Anterior cingulate cortex (tissue), 58 donors: ENCODE results near the gene HSPA1A.
"Not testable (repeated sequence)": the region's sequence is repeated elsewhere in the genome, so short reads cannot be mapped to it uniquely, and the experiment has no call there.

Experiments
- DNase-seq, 58 donors: peaks; one replicate each; lab custom pipeline; 2025; lab: John Stamatoyannopoulos, UW

The HSPA1A gene

GRCh38 chr6:31830886-31831335, 15.6 kb downstream of the HSPA1A start:
- peak in 4 of 58 donors; percentile 20 to 57 (median 42) for DNase-seq

GRCh38 chr6:31831350-31832215, 16.2 kb downstream of the HSPA1A start:
- DNase-seq = peak in 6 of 58 donors; percentile 9 to 37 (median 27)

DNA sequence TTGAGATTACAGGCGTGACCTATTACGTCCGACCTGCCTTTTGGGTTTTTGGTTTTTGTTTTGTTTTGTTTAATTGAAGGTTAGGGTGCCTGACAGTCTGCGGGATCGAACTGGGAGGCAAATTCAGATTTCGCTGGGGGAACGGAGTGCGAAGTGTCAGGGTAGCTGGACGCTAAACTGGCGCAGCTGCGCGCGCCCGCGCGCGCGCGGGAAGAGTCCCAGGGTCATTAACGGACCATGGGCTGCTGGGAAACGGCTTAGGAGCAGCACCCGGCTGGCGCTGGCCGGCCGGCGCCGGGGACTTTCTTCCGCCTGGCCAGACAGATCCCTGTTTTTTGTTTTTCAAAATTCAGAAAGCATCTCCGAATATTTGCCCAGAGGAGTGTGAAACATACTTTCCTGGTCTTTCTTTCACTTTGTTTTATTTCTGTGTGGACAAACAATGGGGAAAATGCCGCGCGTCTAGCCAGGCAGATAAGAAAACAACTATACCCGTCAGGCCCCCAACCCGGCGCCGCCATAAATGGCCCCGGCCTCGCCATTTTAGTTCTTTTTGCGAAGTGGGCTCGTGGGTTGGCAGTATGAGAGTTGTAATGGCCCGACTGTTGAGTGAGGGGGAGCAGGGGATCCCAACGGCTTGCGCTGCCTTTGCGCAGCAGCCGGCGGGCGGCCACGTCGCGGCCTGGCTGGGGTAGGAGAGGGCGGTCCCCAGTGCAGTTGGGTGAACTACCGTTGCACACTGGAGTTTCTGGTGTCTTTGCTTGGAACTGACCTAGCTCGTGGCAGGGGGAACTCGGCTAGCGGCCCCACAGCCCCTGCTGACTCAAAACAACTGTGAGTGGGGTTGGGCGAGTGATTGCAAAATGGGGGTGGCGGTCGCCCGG, 19.3 kb downstream of the HSPA1A start:
- DNase-seq = peak; percentile 37 to 94 (median 82)

GRCh38 chr6:31836047-31836473, 20.7 kb downstream of the HSPA1A start:
- no peak for DNase-seq

- DNase-seq = no peak
Measured at GRCh38 chr6:31836474-31837368, 21.4 kb downstream of the HSPA1A start.

GRCh38 chr6:31837369-31838113, 22.2 kb downstream of the HSPA1A start:
- no peak for DNase-seq

DNA sequence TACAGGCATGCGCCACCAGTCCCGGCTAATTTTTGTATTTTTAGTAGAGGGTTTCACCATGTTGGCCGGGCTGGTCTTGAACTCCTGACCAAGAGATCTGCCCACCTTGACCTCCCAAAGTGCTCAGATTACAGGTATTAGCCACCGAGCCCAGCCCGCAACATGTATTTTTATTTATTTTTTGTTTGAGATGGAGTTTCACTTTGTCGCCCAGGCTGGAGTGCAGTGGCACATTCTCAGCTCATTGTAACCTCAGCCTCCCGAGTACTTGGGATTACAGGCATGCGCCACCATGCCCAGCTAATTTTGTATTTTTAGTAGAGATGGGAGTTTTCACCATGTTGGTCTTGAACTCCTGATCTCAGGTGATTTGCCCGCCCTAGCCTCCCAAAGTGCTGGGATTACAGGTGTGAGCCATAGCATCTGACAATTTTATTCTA, 22.8 kb downstream of the HSPA1A start:
- not testable (repeated sequence) for DNase-seq

- DNase-seq = no peak
Measured at GRCh38 chr6:31838968-31839367, 23.6 kb downstream of the HSPA1A start.

DNA sequence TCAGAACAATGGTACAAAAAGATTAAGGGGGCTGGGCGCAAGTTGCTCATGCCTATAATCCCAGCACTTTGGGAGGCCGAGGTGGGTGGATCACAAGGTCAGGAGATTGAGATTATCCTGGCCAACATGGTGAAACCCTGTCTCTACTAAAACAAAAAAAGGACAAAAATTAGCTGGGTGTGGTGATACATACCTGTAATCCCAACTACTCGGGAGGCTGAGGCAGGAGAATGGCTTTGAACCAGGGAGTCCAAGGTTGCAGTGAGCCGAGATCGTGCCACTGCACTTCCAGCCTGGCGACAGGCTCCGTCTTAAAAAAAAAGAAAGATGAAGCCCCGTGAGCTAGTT, 24.4 kb downstream of the HSPA1A start:
- DNase-seq = not testable (repeated sequence)

DNA sequence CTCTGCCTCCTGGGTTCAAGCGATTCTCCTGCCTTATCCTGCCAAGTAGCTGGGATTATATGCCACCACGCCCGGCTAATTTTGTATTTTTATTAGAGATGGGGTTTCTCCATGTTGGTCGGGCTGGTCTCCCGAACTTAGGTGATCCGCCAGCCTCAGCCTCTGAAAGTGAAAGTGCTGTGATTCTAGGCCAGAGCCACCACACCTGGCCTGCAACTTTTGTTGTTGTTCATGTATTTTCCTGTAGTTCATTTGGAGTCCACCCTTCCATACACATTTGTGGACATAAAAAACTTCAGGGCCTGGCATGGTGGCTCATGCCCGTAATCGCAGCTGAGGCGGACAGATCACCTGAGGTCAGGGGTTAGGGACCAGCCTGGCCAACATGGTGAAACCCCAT, 26.7 kb downstream of the HSPA1A start:
- DNase-seq = no peak

- DNase-seq = no peak
Measured at GRCh38 chr6:31844507-31844906, 29.2 kb downstream of the HSPA1A start.

DNA sequence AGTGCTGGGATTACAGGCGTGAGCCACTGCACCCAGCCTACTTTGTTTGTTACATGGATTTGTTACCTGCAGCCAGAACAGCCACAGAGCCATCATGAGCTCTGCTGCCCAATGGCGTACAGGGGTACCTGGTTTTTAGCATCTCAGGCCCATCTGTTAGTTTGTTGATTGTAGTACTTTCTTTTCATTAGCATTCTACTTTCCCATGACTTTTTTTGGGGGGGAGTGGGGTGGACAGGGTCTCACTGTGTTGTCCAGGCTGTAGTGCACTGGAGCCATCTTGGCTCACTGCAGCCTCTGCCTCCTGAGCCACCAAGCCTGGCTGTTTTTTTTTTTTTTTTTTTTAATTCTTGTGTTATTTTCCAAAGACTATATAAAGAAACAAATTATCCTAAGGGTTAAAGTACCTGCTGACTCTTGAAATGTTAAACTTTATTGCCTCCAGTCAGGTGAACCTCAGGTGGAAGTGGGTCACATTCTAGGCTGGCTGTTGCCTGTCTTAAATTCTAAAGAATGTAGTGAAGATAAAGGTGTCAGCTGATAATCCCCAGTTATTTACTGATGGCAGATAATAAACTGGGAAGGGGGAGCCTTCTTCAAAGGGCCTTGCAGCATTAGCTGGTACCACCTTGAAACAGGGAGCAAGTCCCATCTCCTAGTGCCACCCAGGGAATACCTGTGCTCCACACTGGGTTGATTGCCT, 32.1 kb downstream of the HSPA1A start:
- DNase-seq = no peak

DNA sequence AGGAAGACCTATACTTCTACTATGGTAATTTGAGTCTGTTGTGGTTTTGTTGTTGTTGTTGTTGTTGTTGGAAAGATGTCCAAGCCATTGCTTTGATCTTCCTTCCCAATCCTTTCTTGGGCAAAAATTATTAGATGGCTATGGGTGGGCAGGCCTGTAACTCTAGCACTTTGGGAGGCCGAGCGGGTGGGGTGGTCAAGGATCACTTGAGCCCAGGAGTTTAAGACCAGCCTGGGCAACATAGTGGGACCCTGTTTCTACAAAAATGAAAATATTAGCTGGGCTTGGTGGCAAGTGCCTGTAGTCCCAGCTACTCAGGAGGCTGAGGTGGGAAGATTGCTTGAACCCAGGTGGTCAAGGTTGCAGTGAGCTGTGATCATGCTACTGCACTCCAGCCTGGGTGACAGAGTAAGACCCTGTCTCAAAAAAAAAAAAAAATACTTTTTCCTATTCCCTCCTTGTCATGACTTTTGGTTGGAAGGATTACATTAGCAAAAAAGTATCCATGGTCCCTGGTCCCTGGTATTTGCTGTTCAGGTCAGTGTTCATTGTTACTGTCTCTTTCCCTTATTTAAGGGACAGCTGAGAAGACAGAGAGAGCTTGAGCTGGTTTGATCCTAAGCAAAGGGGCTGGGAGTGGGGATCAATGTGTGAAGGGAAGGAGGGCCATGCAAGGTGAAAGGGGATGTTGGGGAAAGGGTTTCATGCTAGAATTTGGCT, 35.6 kb downstream of the HSPA1A start:
- DNase-seq = no peak

DNA sequence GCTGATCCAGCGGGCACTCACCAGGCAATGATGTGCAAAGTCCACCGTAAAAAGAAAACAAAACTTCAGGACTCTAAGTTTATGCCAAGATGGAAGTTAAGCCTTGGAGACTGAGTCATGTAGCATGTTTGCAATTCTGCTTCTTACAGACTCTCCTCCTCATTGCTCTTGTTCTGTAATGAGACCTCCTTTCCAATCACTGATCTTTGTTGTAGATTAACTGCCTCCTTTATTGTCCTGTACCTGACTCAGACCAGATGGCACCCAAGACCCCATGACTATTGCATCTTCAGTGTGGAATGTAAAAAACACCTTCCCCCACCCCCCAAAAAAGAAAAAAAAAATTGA, 36.1 kb downstream of the HSPA1A start:
- no peak for DNase-seq

GRCh38 chr6:31851980-31852718, 36.8 kb downstream of the HSPA1A start:
- not testable (repeated sequence) for DNase-seq

DNA sequence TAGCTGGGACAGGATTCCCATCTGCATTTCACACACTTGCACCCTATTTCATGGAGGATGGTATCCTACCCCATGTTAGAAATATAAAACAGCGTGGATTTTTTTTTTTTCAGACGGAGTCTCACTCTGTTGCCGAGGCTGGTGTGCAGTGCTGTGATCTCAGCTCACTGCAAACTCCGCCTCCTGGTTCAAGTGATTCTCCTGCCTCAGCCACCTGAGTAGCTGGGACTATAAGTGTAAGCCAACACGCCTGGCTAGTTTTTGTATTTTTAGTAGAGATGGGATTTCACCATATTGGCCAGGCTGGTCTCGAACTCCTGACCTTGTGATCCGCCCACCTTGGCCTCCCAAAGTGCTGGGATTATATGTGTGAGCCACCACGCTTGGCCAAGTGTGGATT, 42.4 kb downstream of the HSPA1A start:
- DNase-seq = not testable (repeated sequence)

- DNase-seq = no peak
Measured at GRCh38 chr6:31858707-31859106, 43.4 kb downstream of the HSPA1A start.

DNA sequence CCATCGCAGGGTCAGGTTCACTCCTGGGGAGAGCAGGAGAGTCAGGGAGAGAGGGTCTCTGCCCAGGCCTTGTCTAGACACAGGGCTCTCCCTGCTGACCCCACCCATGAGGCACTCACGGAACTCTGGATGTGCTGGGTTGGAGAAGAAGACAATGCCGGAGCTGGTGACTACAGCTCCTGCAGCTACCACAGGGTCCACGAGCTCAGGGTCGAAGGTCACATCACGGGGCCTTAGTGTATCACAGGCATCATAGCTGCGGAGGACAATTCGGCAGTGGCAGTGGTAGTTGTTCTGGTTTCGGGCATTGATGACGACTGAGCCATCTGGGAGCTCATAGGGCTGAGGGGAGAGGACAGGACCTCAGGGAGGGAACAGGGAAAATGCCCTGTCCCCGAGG, 44.6 kb downstream of the HSPA1A start:
- no peak for DNase-seq
